B cell (primary cell): Measurements from ENCODE around the gene OSER1. TPM values are rescaled to one million over a fixed set of nuclear protein-coding genes. Genes with fewer than 3 reads are reported as not detected.

ENCODE experiments used
- ATAC-seq: fragments of 200-7000 bp; cut with Tn5 transposase; one replicate; pipeline ENCODE4 v1.10.0; 2021; ENCODE audit warnings: low read depth, mild to moderate bottlenecking, moderate number of reproducible peaks, moderate library complexity
- CTCF ChIA-PET: fragments of 350-600 bp; sonication (Branson Sonifier 250); formaldehyde crosslinking; loops from one replicate; lab custom pipeline; 2021; ENCODE audit warnings: antibody characterized with exemption, inconsistent platforms; lab: Charles Lee
- POLR2A ChIA-PET: fragments of 350-600 bp; sonication (Branson Sonifier 250); formaldehyde crosslinking; loops from one replicate; lab custom pipeline; 2021; ENCODE audit warnings: antibody characterized with exemption; lab: Charles Lee
- DNase-seq: peaks from one replicate; pipeline ENCODE4 v3.0.0; 2013
- H2AFZ ChIP-seq: 2 replicates; pipeline ENCODE4 v1.6.1; 2012; ENCODE audit warnings: mild to moderate bottlenecking, low read depth, low read length; ENCODE audit not compliant: insufficient read depth, poor library complexity, severe bottlenecking
- H3K27ac ChIP-seq, 2 donors: 1 replicate in 1 of 2; 2 replicates in 1 of 2; pipeline ENCODE4 v1.5.1; 2012 to 2013; ENCODE audit warnings: low read length in 2 of 2, mild to moderate bottlenecking in 2 of 2, moderate library complexity in 1 of 2
- H3K27me3 ChIP-seq, 4 experiments: fragments of 200-600 bp in 1 of 4; sonication (generic) in 1 of 4; replicated peaks in 1 of 4; 1 replicate in 2 of 4; 2 replicates in 2 of 4; pipeline versions ENCODE4 v1.6.1 to v1.7.0; 2013 to 2016; ENCODE audit warnings: low read length in 3 of 4, mild to moderate bottlenecking in 2 of 4, mixed read lengths in 1 of 4, moderate library complexity in 1 of 4; ENCODE audit not compliant: insufficient read depth in 4 of 4, control insufficient read depth in 3 of 4; ENCODE audit errors: control extremely low read depth in 1 of 4
- H3K36me3 ChIP-seq, 2 experiments: replicated peaks in 1 of 2; 1 replicate in 1 of 2; 2 replicates in 1 of 2; pipeline versions ENCODE4 v1.6.1 to v1.7.1; 2013; ENCODE audit warnings: low read length in 1 of 2; ENCODE audit not compliant: insufficient read depth in 2 of 2, control insufficient read depth in 1 of 2; ENCODE audit errors: control extremely low read depth in 1 of 2, extremely low read depth in 1 of 2
- H3K4me1 ChIP-seq, 2 donors: fragments of 200-600 bp in 1 of 2; sonication (generic) in 1 of 2; 1 replicate in 1 of 2; 2 replicates in 1 of 2; pipeline versions ENCODE4 v1.5.1 to v1.6.1; 2013 to 2017; ENCODE audit warnings: low read length in 2 of 2; ENCODE audit not compliant: control insufficient read depth in 2 of 2, insufficient read depth in 2 of 2
- H3K4me2 ChIP-seq: replicated peaks from 2 replicates; pipeline ENCODE3; 2012; ENCODE audit warnings: mild to moderate bottlenecking, low read depth, low read length; ENCODE audit not compliant: poor library complexity, severe bottlenecking
- H3K4me3 ChIP-seq, 5 experiments: fragments of 200-600 bp in 1 of 5; sonication (generic) in 1 of 5; 1 replicate in 3 of 5; 2 replicates in 2 of 5; pipeline versions ENCODE4 v1.5.1 to v1.7.0; 2011 to 2016; ENCODE audit warnings: low read length in 4 of 5, mild to moderate bottlenecking in 4 of 5, low read depth in 2 of 5, control low read depth in 1 of 5, moderate library complexity in 1 of 5; ENCODE audit not compliant: insufficient read depth in 1 of 5; ENCODE audit errors: control extremely low read depth in 1 of 5, extremely low read depth in 1 of 5
- H3K79me2 ChIP-seq: fragments of 200-600 bp; sonication (generic); one replicate; pipeline ENCODE4 v1.6.0; 2016; ENCODE audit warnings: low read length; ENCODE audit not compliant: control insufficient read depth, insufficient read depth
- H3K9ac ChIP-seq: fragments of 200-600 bp; sonication (generic); 2 replicates; pipeline ENCODE4 v1.6.1; 2017; ENCODE audit warnings: mild to moderate bottlenecking, low read length, moderate library complexity
- H3K9me3 ChIP-seq, 3 donors: one replicate each; pipeline versions ENCODE4 v1.6.1 to v1.7.1; 2013; ENCODE audit warnings: low read length in 2 of 3; ENCODE audit not compliant: control insufficient read depth in 2 of 3, insufficient read depth in 1 of 3; ENCODE audit errors: control extremely low read depth in 1 of 3
- H4K20me1 ChIP-seq: 2 replicates; pipeline ENCODE4 v1.6.0; 2012; ENCODE audit warnings: mild to moderate bottlenecking, low read length; ENCODE audit not compliant: insufficient read depth, control insufficient read depth, poor library complexity, severe bottlenecking
- H3K27ac Mint-ChIP-seq: one replicate; pipeline ENCODE4 v1.8.0; 2021; ENCODE audit warnings: mixed read lengths
- H3K27me3 Mint-ChIP-seq: one replicate; pipeline ENCODE4 v1.8.0; 2021; ENCODE audit warnings: mixed read lengths
- H3K4me1 Mint-ChIP-seq: one replicate; pipeline ENCODE4 v1.8.0; 2021; ENCODE audit warnings: mixed read lengths
- H3K4me3 Mint-ChIP-seq: one replicate; pipeline ENCODE4 v1.8.0; 2021; ENCODE audit warnings: mixed read lengths
- H3K9me3 Mint-ChIP-seq: one replicate; pipeline ENCODE4 v1.8.0; 2022; ENCODE audit warnings: mixed read lengths; ENCODE audit not compliant: insufficient read depth
- EZH2 ChIP-seq: IDR thresholded peaks from 2 replicates; pipeline ENCODE4 v1.6.1; 2012; ENCODE audit warnings: borderline replicate concordance, low read depth, mild to moderate bottlenecking, moderate library complexity, low read length; ENCODE audit not compliant: insufficient read depth, poor library complexity, severe bottlenecking
- WGBS: methylation state at CpG from one replicate; pipeline ENCODE4 v1.1.5; 2013; ENCODE audit warnings: missing lambda C conversion rate; ENCODE audit not compliant: insufficient coverage; 5-methylcytosine and 5-hydroxymethylcytosine counted together
- intact Hi-C: fragments of 100-400 bp; cut with micrococcal nuclease; formaldehyde crosslinking; loops from one replicate; pipeline ENCODE4 v1.10.0; 2022
- polyA plus RNA-seq: library from polyadenylated mRNA; depleted of rRNA; stranded (reverse); fragments of >200 nt; gene quantifications from 2 replicates; pipeline ENCODE4 v1.2.3, GENCODE V29; 2012
- total RNA-seq, 2 donors: library from RNA; stranded (reverse); fragments of 120-200 nt in 1 of 2; gene quantifications; 1 replicate in 1 of 2; 2 replicates in 1 of 2; pipeline versions ENCODE4 v1.2.3 to v1.2.4, GENCODE V29; 2013 to 2022
- TF ChIP-seq, protein P1 (sequence below): fragments of 200-600 bp; IDR thresholded peaks from one replicate; pipeline ENCODE4 v1.8.0; 2022; ENCODE audit warnings: antibody characterized with exemption, mild to moderate bottlenecking

OSER1 gene
- total and polyA plus RNA-seq, 2 donors (not counting 1 experiment from before 2014, with no cell fraction given), result 80.0 to 130 TPM

DNA sequence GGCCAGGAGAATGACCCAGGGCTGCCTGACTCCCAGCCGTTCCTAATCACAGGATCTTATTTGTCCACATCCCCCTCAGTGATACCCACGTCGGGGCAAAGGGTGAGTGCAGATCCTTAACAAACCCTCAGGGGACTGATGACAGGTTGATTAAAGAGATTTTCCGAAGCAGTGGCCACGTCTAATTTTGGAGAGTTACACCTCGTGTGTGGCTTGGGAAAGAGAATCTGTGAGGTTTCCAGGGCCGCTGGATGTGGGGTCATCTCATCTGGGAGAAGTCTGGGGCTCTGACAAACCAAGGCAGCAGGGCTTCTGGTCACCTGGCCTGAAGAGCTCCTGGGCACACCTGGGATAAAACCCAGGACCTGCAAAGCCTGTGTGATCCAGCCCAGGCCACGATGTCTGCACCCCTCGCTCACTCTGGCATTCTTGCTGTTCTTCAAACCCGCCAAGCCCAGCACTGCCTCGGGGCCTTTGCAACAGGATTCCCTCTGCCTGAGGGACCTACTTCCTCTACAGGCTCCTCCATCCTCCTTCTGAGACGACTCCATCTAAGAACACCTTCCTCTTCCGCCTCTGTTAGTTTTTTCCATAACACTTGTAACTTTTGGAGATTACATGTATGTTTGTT lies 28.3 kb downstream of the OSER1 start:
- Histone ChIP-seq H3K4me1 (peaks cover 8% of the 10 kb centered on the region in 2 donors), H3K9ac (no peak overlapping the region), H2AFZ (no peak overlapping the region), H3K27ac (no peak overlapping the region), H3K4me3 (no peak overlapping the region), H3K27me3 (peaks cover 0 to 43% (median 15%) of the 10 kb centered on the region in 4 experiments), H3K9me3 (peaks cover 0 to 10% (median 0%) of the 10 kb centered on the region in 3 donors), H3K79me2 (no peaks in the 10 kb centered on the region), H3K36me3 (no peaks in the 10 kb centered on the region), H4K20me1 (no peaks in the 10 kb centered on the region), H3K4me2 (no peak overlapping the region)
- ATAC-seq (no peak), DNase-seq (no peak)
- ChIA-PET CTCF (interaction anchor here (2.0 kb wide), 1 partner anchor 13 kb away, joined by 4 read pairs; no protein-coding TSS in a partner anchor), POLR2A (no interaction called here)
- Mint-ChIP-seq H3K4me3 (no peak overlapping the region), H3K27ac (no peak overlapping the region), H3K4me1 (peaks cover 10% of the 10 kb centered on the region), H3K27me3 (peaks cover 56% of the 10 kb centered on the region), H3K9me3 (no peaks in the 10 kb centered on the region)
- intact Hi-C loops, result no loop called here
- 45% methylated on average over 9 of the region's 13 CpGs for WGBS
- TF ChIP-seq, protein P1, sequence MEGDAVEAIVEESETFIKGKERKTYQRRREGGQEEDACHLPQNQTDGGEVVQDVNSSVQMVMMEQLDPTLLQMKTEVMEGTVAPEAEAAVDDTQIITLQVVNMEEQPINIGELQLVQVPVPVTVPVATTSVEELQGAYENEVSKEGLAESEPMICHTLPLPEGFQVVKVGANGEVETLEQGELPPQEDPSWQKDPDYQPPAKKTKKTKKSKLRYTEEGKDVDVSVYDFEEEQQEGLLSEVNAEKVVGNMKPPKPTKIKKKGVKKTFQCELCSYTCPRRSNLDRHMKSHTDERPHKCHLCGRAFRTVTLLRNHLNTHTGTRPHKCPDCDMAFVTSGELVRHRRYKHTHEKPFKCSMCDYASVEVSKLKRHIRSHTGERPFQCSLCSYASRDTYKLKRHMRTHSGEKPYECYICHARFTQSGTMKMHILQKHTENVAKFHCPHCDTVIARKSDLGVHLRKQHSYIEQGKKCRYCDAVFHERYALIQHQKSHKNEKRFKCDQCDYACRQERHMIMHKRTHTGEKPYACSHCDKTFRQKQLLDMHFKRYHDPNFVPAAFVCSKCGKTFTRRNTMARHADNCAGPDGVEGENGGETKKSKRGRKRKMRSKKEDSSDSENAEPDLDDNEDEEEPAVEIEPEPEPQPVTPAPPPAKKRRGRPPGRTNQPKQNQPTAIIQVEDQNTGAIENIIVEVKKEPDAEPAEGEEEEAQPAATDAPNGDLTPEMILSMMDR, result no peak
- no peak for TF ChIP-seq EZH2

DNA sequence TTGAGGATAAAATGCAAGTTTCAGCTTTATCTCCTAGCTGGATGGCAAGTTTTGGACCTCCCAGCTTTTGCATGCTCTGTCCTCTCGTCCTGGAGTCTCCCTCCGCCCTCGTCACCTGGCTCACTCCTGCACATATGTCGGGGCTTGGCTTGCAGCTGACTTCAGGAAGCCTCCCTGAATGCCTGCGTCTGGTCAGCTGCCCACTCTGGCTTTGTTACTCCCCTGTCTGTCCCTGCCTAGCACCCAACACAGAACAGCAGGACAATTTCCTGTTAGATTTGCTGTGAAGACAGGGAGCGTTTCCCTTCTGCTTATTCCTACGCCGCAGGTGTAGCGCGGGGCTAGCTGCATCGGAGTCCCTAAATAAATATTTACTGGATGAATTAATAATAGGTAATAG lies 29.0 kb downstream of the OSER1 start:
- Mint-ChIP-seq H3K27ac (no peak overlapping the region), H3K4me1 (peaks cover 4% of the 10 kb centered on the region), H3K9me3 (no peaks in the 10 kb centered on the region), H3K4me3 (no peak overlapping the region), H3K27me3 (peaks cover 52% of the 10 kb centered on the region)
- H3K27me3 ChIP-seq, result peaks cover 0 to 39% (median 13%) of the 10 kb centered on the region in 4 experiments
- no peak overlapping the region for H3K4me2 ChIP-seq
- H3K9ac ChIP-seq, result no peak overlapping the region
- POLR2A ChIA-PET, result no interaction called here
- intact Hi-C loops, result no loop called here
- CTCF ChIA-PET, result interaction anchor here (1.1 to 2.0 kb wide), 2 partner anchors 8 to 14 kb away, joined by 4 read pairs; no protein-coding TSS in a partner anchor
- DNase-seq (no peak), ATAC-seq (no peak)
- no peaks in the 10 kb centered on the region for H3K79me2 ChIP-seq
- WGBS, result 80% methylated on average over 5 of the region's 11 CpGs
- H3K27ac ChIP-seq, result no peak overlapping the region
- peaks cover 0 to 4% (median 0%) of the 10 kb centered on the region in 3 donors for H3K9me3 ChIP-seq
- H3K4me3 ChIP-seq, result no peak overlapping the region
- H3K36me3 ChIP-seq, result no peaks in the 10 kb centered on the region
- H3K4me1 ChIP-seq, result peaks cover 2% of the 10 kb centered on the region in 2 donors
- no peak overlapping the region for H2AFZ ChIP-seq
- TF ChIP-seq, protein P1, result no peak
- no peak for TF ChIP-seq EZH2
- H4K20me1 ChIP-seq, result no peaks in the 10 kb centered on the region
